Measurements from ENCODE around the gene CACYBP. TPM values are rescaled to one million over a fixed set of nuclear protein-coding genes. Genes with fewer than 3 reads are reported as not detected.

The CACYBP gene
- total and polyA plus RNA-seq, 2 experiments from 2014 or later = 143 to 167 TPM

GRCh38 chr1:174956976-174957375 lies 42.8 kb upstream of the CACYBP start:
- Histone ChIP-seq H3K4me1 (ENCODE audit: low read depth) (no peaks in the 10 kb centered on the region), H3K27ac (no peak overlapping the region), H3K4me3 (no peak overlapping the region), H3K27me3 (no peaks in the 10 kb centered on the region), H3K36me3 (no peaks in the 10 kb centered on the region), H3K9me3 (ENCODE audit: low read depth) (no peaks in the 10 kb centered on the region)
- no peak for TF ChIP-seq CTCF (IDR thresholded peaks at IDR 0.05; ENCODE audit: low read depth, low read length)
- DNase-seq (ENCODE audit: low read depth in 1 of 2, low spot score in 1 of 2) = no peak

GRCh38 chr1:174957829-174958228 lies 41.9 kb upstream of the CACYBP start:
- Histone ChIP-seq H3K36me3 (no peaks in the 10 kb centered on the region), H3K27ac (no peak overlapping the region), H3K9me3 (ENCODE audit: low read depth) (no peaks in the 10 kb centered on the region), H3K27me3 (no peaks in the 10 kb centered on the region), H3K4me3 (no peak overlapping the region), H3K4me1 (ENCODE audit: low read depth) (no peaks in the 10 kb centered on the region)
- no peak for DNase-seq (ENCODE audit: low read depth in 1 of 2, low spot score in 1 of 2)
- TF ChIP-seq CTCF (IDR thresholded peaks at IDR 0.05; ENCODE audit: low read depth, low read length) = no peak

- peak in 1 of 2 donors; percentile 59 for DNase-seq (ENCODE audit: low read depth in 1 of 2, low spot score in 1 of 2)
- Histone ChIP-seq H3K27me3 (no peaks in the 10 kb centered on the region), H3K4me3 (no peak overlapping the region), H3K4me1 (ENCODE audit: low read depth) (no peaks in the 10 kb centered on the region), H3K36me3 (no peaks in the 10 kb centered on the region), H3K9me3 (ENCODE audit: low read depth) (no peaks in the 10 kb centered on the region), H3K27ac (no peak overlapping the region)
- TF ChIP-seq CTCF (IDR thresholded peaks at IDR 0.05; ENCODE audit: low read depth, low read length) = no peak
Observed at GRCh38 chr1:174958396-174958795, 41.4 kb upstream of the CACYBP start.

- H3K9me3 ChIP-seq (ENCODE audit: low read depth) = no peaks in the 10 kb centered on the region
- no peak for DNase-seq (ENCODE audit: low read depth in 1 of 2, low spot score in 1 of 2)
- no peaks in the 10 kb centered on the region for H3K36me3 ChIP-seq
- H3K27me3 ChIP-seq = no peaks in the 10 kb centered on the region
- TF ChIP-seq CTCF (IDR thresholded peaks at IDR 0.05; ENCODE audit: low read depth, low read length) = no peak
- H3K4me1 ChIP-seq (ENCODE audit: low read depth) = no peaks in the 10 kb centered on the region
- no peak overlapping the region for H3K27ac ChIP-seq
- no peak overlapping the region for H3K4me3 ChIP-seq
Observed at GRCh38 chr1:174960362-174960761, 39.4 kb upstream of the CACYBP start.

- H3K27me3 ChIP-seq = no peaks in the 10 kb centered on the region
- no peak for DNase-seq (ENCODE audit: low read depth in 1 of 2, low spot score in 1 of 2)
- no peak overlapping the region for H3K27ac ChIP-seq
- no peaks in the 10 kb centered on the region for H3K4me1 ChIP-seq (ENCODE audit: low read depth)
- no peak overlapping the region for H3K4me3 ChIP-seq
- no peaks in the 10 kb centered on the region for H3K9me3 ChIP-seq (ENCODE audit: low read depth)
- no peaks in the 10 kb centered on the region for H3K36me3 ChIP-seq
- no peak for TF ChIP-seq CTCF (IDR thresholded peaks at IDR 0.05; ENCODE audit: low read depth, low read length)
Observed at GRCh38 chr1:174963529-174964125, 36.1 kb upstream of the CACYBP start.

All from cardiac muscle cell (in vitro differentiated cells and primary cell).